GM18909 (cell line): ENCODE results near the gene ARL8A.
"Not testable (repeated sequence)": the region's sequence is repeated elsewhere in the genome, so short reads cannot be mapped to it uniquely, and the experiment has no call there.

Experiments
- ATAC-seq: cut with Tn5 transposase; IDR thresholded peaks from one replicate; pipeline ENCODE4 v1.9.1; 2021; ENCODE audit warnings: mild to moderate bottlenecking; ENCODE audit not compliant: unreplicated experiment, poor library complexity

The ARL8A gene

GRCh38 chr1:202123336-202123813, 21.2 kb downstream of the ARL8A start:
- no peak for ATAC-seq

GRCh38 chr1:202122639-202123335, 21.8 kb downstream of the ARL8A start, which contains the start of gene GPR37L1:
Gene GPR37L1, plus strand, starts transcription at chr1:202122917. Its CDS starts 47 bp downstream, at chr1:202122964.
- ATAC-seq = no peak

GRCh38 chr1:202121006-202121405, 23.5 kb downstream of the ARL8A start:
- no peak for ATAC-seq

GRCh38 chr1:202117898-202118371, 26.6 kb downstream of the ARL8A start:
- no peak for ATAC-seq

GRCh38 chr1:202116287-202116686, 28.2 kb downstream of the ARL8A start:
- ATAC-seq = no peak

- ATAC-seq = no peak
Observed at GRCh38 chr1:202113690-202114300, 30.7 kb downstream of the ARL8A start.

GRCh38 chr1:202112859-202113689, 31.5 kb downstream of the ARL8A start:
- ATAC-seq = no peak

GRCh38 chr1:202111589-202111988, 32.9 kb downstream of the ARL8A start:
- not testable (repeated sequence) for ATAC-seq

GRCh38 chr1:202110977-202111376, 33.6 kb downstream of the ARL8A start:
- no peak for ATAC-seq

- ATAC-seq = no peak
Observed at GRCh38 chr1:202107801-202108731, 36.5 kb downstream of the ARL8A start.

GRCh38 chr1:202107321-202107761, 37.2 kb downstream of the ARL8A start:
- no peak for ATAC-seq

GRCh38 chr1:202106340-202107254, 37.9 kb downstream of the ARL8A start:
- no peak for ATAC-seq

- no peak for ATAC-seq
Observed at GRCh38 chr1:202105571-202106339, 38.8 kb downstream of the ARL8A start.

GRCh38 chr1:202104073-202104472, 40.5 kb downstream of the ARL8A start:
- ATAC-seq = no peak

- no peak for ATAC-seq
Observed at GRCh38 chr1:202101184-202101583, 43.4 kb downstream of the ARL8A start.

- no peak for ATAC-seq
Observed at GRCh38 chr1:202093858-202094257, 50.7 kb downstream of the ARL8A start.

- no peak for ATAC-seq
Observed at GRCh38 chr1:202090994-202091393, 53.5 kb downstream of the ARL8A start.

GRCh38 chr1:202088206-202088605, 56.3 kb downstream of the ARL8A start:
- ATAC-seq = no peak
